Endothelial cell of umbilical vein (primary cell): ENCODE data around the gene PMEL. TPM values are rescaled to one million over a fixed set of nuclear protein-coding genes. Genes with fewer than 3 reads are reported as not detected.
A peak's percentile ranks its signal among the peaks of the same experiment; 100 is the strongest.

Experiments
- BruUV-seq: library from RNA; stranded (reverse); fragments of 400-500 nt; replicated peaks from 2 replicates; lab custom pipeline; 2021; lab: Mats Ljungman, UMichigan
- CTCF ChIA-PET: fragments of 300-600, 350-600 bp; sonication (Branson Sonifier 250); formaldehyde crosslinking; loops from one replicate; lab custom pipeline; 2021; ENCODE audit warnings: antibody characterized with exemption, inconsistent platforms; lab: Charles Lee
- POLR2A ChIA-PET: fragments of 300-600, 350-600 bp; sonication (Branson Sonifier 250); formaldehyde crosslinking; loops from one replicate; lab custom pipeline; 2021; ENCODE audit warnings: antibody characterized with exemption, inconsistent platforms; lab: Charles Lee
- DNase-seq: peaks from one replicate; pipeline ENCODE4 v3.0.0-alpha.2; 2011; ENCODE audit warnings: low read depth, low spot score
- FAIRE-seq: peaks from 2 replicates; lab custom pipeline; 2011; peaks lifted over from hg19 to GRCh38; lab: Jason Lieb, UNC
- H2AFZ ChIP-seq: 2 replicates; pipeline ENCODE4 v1.6.0; 2012; ENCODE audit warnings: low read depth, low read length, control low read depth, inconsistent platforms
- H3K27ac ChIP-seq: 2 replicates; pipeline ENCODE4 v1.5.1; 2011; ENCODE audit warnings: low read depth, mild to moderate bottlenecking, control low read depth, low read length, moderate library complexity; ENCODE audit not compliant: insufficient read depth
- H3K27me3 ChIP-seq, 2 experiments: 2 replicates each; pipeline versions ENCODE4 v1.6.0 to v1.6.1; 2011; ENCODE audit warnings: low read length in 2 of 2, mixed read lengths in 1 of 2; ENCODE audit not compliant: control insufficient read depth in 2 of 2, insufficient read depth in 2 of 2
- H3K36me3 ChIP-seq, 2 experiments: 2 replicates in 1 of 2; 3 replicates in 1 of 2; pipeline ENCODE4 v1.5.1; 2011; ENCODE audit warnings: low read length in 2 of 2, mild to moderate bottlenecking in 1 of 2, moderate library complexity in 1 of 2; ENCODE audit not compliant: control insufficient read depth in 2 of 2, insufficient read depth in 2 of 2; ENCODE audit errors: extremely low read depth in 1 of 2
- H3K4me1 ChIP-seq: 3 replicates; pipeline ENCODE4 v1.5.1; 2011; ENCODE audit warnings: mild to moderate bottlenecking, low read length; ENCODE audit not compliant: control insufficient read depth, insufficient read depth; ENCODE audit errors: extremely low read depth
- H3K4me2 ChIP-seq: 2 replicates; pipeline ENCODE4 v1.6.1; 2011; ENCODE audit warnings: low read length, control low read depth, mixed read lengths; ENCODE audit not compliant: insufficient read depth
- H3K4me3 ChIP-seq, 3 experiments: fragments of 200-600 bp in 1 of 3; sonication (generic), shearing (Covaris generic) in 1 of 3; replicated peaks in 1 of 3; 2 replicates each; pipeline ENCODE4 v1.5.1; 2011 to 2016; ENCODE audit warnings: control low read depth in 3 of 3, low read length in 3 of 3, mild to moderate bottlenecking in 2 of 3, inconsistent platforms in 1 of 3, low read depth in 1 of 3, moderate library complexity in 1 of 3; ENCODE audit not compliant: insufficient read depth in 1 of 3
- H3K79me2 ChIP-seq: 2 replicates; pipeline ENCODE4 v1.6.0; 2012; ENCODE audit warnings: low read length, inconsistent platforms; ENCODE audit not compliant: control insufficient read depth, insufficient read depth
- H3K9ac ChIP-seq: replicated peaks from 2 replicates; pipeline ENCODE3; 2011; ENCODE audit warnings: low read length, control low read depth; ENCODE audit not compliant: insufficient read depth; ENCODE audit errors: extremely low read depth
- H3K9me1 ChIP-seq: replicated peaks from 3 replicates; pipeline ENCODE4 v1.6.0; 2011; ENCODE audit warnings: mild to moderate bottlenecking, low read length; ENCODE audit not compliant: control insufficient read depth, insufficient read depth; ENCODE audit errors: extremely low read depth
- H3K9me3 ChIP-seq: replicated peaks from 2 replicates; pipeline ENCODE4 v1.5.1; 2012; ENCODE audit warnings: low read length, inconsistent platforms; ENCODE audit not compliant: control insufficient read depth, insufficient read depth
- H4K20me1 ChIP-seq: replicated peaks from 2 replicates; pipeline ENCODE3; 2011; ENCODE audit warnings: mild to moderate bottlenecking, low read length; ENCODE audit not compliant: control insufficient read depth, insufficient read depth; ENCODE audit errors: extremely low read depth
- FOS ChIP-seq: IDR thresholded peaks from 2 replicates; pipeline ENCODE4 v1.6.1; 2011; ENCODE audit warnings: mild to moderate bottlenecking, low read length, moderate library complexity, borderline replicate concordance; ENCODE audit not compliant: insufficient read depth
- GATA2 ChIP-seq: IDR thresholded peaks from 2 replicates; pipeline ENCODE4 v1.7.0; 2011; ENCODE audit warnings: low read depth, mild to moderate bottlenecking, moderate library complexity, mixed read lengths, low read length; ENCODE audit not compliant: insufficient read length, insufficient read depth
- JUN ChIP-seq: IDR thresholded peaks from 2 replicates; pipeline ENCODE4 v1.6.1; 2011; ENCODE audit warnings: borderline replicate concordance, low read depth; ENCODE audit not compliant: insufficient read length, insufficient read depth
- POLR2AphosphoS5 ChIP-seq: IDR thresholded peaks from 2 replicates; pipeline ENCODE4 v1.6.1; 2012; ENCODE audit warnings: low read depth, mild to moderate bottlenecking, control low read depth, low read length, moderate library complexity; ENCODE audit not compliant: insufficient read depth
- dilution Hi-C: fragments of 300-500 bp; cut with MboI; formaldehyde crosslinking; loops from one replicate; pipeline ENCODE4 v1.15.0; 2019; ENCODE audit warnings: low sequenced_read_pairs; ENCODE audit not compliant: extremely low pct_ligation_motif_present
- intact Hi-C: fragments of 100-400 bp; cut with micrococcal nuclease; formaldehyde crosslinking; loops from one replicate; pipeline ENCODE4 v1.10.0; 2022
- polyA plus RNA-seq, 4 experiments: library from polyadenylated mRNA; depleted of rRNA in 3 of 4; stranded (reverse) in 3 of 4; unstranded in 1 of 4; fragments of >200 nt; gene quantifications; 2 replicates each; pipeline versions ENCODE4 v1.2.1 to v1.2.3, GENCODE V29; 2011 to 2012; ENCODE audit warnings: missing spikeins in 1 of 4
- total RNA-seq: library from RNA; stranded (reverse); gene quantifications from 2 replicates; pipeline ENCODE4 v1.2.3, GENCODE V29; 2021
- TF ChIP-seq, protein P1 (sequence below): IDR thresholded peaks from 2 replicates; pipeline ENCODE4 v1.6.1; 2011; ENCODE audit not compliant: insufficient read depth, insufficient read length

PMEL gene
- total and polyA plus RNA-seq, 2 donors (not counting 3 experiments of a cell fraction or from before 2014, with no cell fraction given): 0.51 to 0.99 TPM

GRCh38 chr12:55925870-55926737 lies 39.7 kb downstream of the PMEL start:
- BruUV-seq: TSS peak; percentile 47
- Histone ChIP-seq H3K9me1 (no peaks in the 10 kb centered on the region), H2AFZ (peak overlapping the region; percentile 74), H3K27ac (peak overlapping the region; percentile 40), H3K27me3 (no peaks in the 10 kb centered on the region), H3K4me3 (peak overlapping the region; percentile 55 to 98 (median 81)), H3K4me1 (peaks cover 22% of the 10 kb centered on the region), H3K4me2 (peak overlapping the region; percentile 89), H3K9me3 (no peaks in the 10 kb centered on the region), H3K9ac (peak overlapping the region; percentile 70), H3K79me2 (peaks cover 34% of the 10 kb centered on the region), H3K36me3 (no peaks in the 10 kb centered on the region), H4K20me1 (no peaks in the 10 kb centered on the region)
- ChIA-PET POLR2A (interaction anchor here (1.3 to 3.9 kb wide), 2 partner anchors 47 to 96 kb away, joined by 3 to 15 read pairs; partner anchors contain the start of genes DNAJC14 and RAB5B), CTCF (interaction anchor here (0.9 to 3.9 kb wide), 12 partner anchors 9 to 187 kb away, joined by 3 to 30 read pairs (median 6); partner anchors contain the start of genes DNAJC14, ORMDL2 and SARNP)
- intact Hi-C loops: loop anchor here (1.0 kb wide), 1 partner anchor 47 kb away; no protein-coding TSS in a partner anchor
- TF ChIP-seq FOS (no peak), POLR2AphosphoS5 (no peak), JUN (no peak), GATA2 (no peak)
- TF ChIP-seq, protein P1, sequence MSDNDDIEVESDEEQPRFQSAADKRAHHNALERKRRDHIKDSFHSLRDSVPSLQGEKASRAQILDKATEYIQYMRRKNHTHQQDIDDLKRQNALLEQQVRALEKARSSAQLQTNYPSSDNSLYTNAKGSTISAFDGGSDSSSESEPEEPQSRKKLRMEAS: no peak
- dilution Hi-C loops: no loop called here
- FAIRE-seq (peak; percentile 57), DNase-seq (no peak)
